Stomach (tissue), 4 donors: ENCODE measurements around the gene CCDC43.

Experiments used
- EP300 ChIP-seq: sonication (generic); formaldehyde crosslinking; IDR thresholded peaks from one replicate; pipeline ENCODE4 v1.6.1; 2017; ENCODE audit warnings: antibody characterized with exemption
- POLR2AphosphoS5 ChIP-seq, 3 donors: sonication (generic); formaldehyde crosslinking; IDR thresholded peaks; one replicate each; pipeline ENCODE4 v1.6.1; 2016; ENCODE audit warnings: antibody characterized with exemption in 3 of 3
- TF ChIP-seq, protein P1 (sequence below), 7 experiments: fragments of 450-650 bp in 4 of 7; fragments of 200-600 bp in 3 of 7; sonication (generic) in 3 of 7; IDR thresholded peaks; one replicate each; pipeline ENCODE4 v1.5.1; 2016 to 2019; ENCODE audit warnings: antibody characterized with exemption in 7 of 7, control low read depth in 2 of 7, mild to moderate bottlenecking in 1 of 7

DNA sequence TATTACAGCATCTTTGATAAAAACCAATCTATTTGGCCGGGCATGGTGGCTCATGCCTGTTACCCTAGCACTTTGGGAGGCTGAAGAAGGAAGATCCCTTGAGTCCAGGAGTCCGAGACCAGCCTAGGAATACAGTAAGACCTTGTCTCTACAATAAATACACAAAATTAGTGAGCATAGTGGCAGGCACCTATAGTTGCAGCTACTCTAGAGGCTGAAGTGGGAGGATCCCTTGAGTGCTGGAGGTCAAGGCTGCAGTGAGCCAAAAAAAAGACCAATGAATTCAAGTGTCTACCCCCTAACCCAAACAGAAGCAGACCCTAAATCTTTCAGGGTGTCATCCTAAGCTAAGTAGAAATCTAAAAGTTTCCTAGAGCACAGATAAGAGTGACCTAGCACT is 40.6 kb downstream of the CCDC43 start:
- TF ChIP-seq, protein P1, sequence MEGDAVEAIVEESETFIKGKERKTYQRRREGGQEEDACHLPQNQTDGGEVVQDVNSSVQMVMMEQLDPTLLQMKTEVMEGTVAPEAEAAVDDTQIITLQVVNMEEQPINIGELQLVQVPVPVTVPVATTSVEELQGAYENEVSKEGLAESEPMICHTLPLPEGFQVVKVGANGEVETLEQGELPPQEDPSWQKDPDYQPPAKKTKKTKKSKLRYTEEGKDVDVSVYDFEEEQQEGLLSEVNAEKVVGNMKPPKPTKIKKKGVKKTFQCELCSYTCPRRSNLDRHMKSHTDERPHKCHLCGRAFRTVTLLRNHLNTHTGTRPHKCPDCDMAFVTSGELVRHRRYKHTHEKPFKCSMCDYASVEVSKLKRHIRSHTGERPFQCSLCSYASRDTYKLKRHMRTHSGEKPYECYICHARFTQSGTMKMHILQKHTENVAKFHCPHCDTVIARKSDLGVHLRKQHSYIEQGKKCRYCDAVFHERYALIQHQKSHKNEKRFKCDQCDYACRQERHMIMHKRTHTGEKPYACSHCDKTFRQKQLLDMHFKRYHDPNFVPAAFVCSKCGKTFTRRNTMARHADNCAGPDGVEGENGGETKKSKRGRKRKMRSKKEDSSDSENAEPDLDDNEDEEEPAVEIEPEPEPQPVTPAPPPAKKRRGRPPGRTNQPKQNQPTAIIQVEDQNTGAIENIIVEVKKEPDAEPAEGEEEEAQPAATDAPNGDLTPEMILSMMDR (IDR thresholded peaks at IDR 0.05), result no peak
- no peak for TF ChIP-seq POLR2AphosphoS5 (IDR thresholded peaks at IDR 0.05)
- no peak for TF ChIP-seq EP300
